ENCODE results near the gene FAM89B. TPM values are rescaled to one million over a fixed set of nuclear protein-coding genes. Genes with fewer than 3 reads are reported as not detected.

FAM89B gene
- total and polyA plus RNA-seq, 9 donors, result 1.9 to 74.0 (median 50.8) TPM

DNA sequence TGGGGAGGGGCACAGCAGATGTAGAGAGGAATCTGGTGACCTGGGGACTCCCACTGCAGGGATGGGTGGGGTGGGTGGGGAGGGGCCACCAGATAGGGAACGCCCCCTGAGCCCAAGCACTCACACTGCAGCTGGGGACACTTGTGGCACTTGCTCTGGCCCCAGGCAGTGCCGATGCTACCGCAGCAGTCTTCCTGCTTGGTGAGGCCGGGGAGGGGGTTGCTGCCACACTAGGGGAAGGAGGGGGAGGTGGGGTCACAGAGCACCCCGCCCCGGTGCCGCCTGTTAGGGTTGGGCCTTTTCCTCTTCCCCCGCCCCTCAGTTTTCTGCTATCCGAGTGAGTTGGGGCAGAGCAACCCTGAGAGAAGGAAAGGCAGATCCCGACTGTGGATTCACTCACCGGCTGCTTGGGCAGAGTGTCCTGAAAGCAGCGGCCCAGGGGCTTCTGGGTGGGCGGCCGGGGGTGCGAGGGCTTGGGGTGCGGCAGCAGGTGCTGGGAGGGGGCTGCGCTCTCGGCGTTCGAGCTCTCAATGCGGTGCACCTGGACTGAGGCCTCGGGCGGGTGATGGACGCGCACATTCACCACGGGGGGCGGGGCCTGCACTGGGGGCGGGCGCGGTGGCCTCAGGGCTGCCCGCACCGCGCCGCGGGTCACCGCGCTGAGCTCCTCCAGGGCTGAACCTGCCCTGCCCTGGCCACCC is 18.9 kb upstream of the FAM89B start:
- intact Hi-C loops (cut with DNase I), result no loop called here
- Histone ChIP-seq H3K4me1 (ENCODE audit: insufficient read depth) (peaks cover 12% of the 10 kb centered on the region), H3K9me3 (no peaks in the 10 kb centered on the region), H3K27ac (no peak overlapping the region), H3K36me3 (no peaks in the 10 kb centered on the region), H3K4me3 (no peak overlapping the region), H3K27me3 (no peaks in the 10 kb centered on the region)
- peak in 1 of 5 donors; percentile 41 for DNase-seq
- WGBS, 3 donors, result 74 to 77% (median 76%) methylated on average over 14 to 37 of the region's 37 CpGs
- TF ChIP-seq, protein P1, sequence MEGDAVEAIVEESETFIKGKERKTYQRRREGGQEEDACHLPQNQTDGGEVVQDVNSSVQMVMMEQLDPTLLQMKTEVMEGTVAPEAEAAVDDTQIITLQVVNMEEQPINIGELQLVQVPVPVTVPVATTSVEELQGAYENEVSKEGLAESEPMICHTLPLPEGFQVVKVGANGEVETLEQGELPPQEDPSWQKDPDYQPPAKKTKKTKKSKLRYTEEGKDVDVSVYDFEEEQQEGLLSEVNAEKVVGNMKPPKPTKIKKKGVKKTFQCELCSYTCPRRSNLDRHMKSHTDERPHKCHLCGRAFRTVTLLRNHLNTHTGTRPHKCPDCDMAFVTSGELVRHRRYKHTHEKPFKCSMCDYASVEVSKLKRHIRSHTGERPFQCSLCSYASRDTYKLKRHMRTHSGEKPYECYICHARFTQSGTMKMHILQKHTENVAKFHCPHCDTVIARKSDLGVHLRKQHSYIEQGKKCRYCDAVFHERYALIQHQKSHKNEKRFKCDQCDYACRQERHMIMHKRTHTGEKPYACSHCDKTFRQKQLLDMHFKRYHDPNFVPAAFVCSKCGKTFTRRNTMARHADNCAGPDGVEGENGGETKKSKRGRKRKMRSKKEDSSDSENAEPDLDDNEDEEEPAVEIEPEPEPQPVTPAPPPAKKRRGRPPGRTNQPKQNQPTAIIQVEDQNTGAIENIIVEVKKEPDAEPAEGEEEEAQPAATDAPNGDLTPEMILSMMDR (IDR thresholded peaks at IDR 0.05), result no peak
- TF ChIP-seq EP300 (IDR thresholded peaks at IDR 0.05) (no peak), POLR2A (IDR thresholded peaks at IDR 0.05) (no peak)

DNA sequence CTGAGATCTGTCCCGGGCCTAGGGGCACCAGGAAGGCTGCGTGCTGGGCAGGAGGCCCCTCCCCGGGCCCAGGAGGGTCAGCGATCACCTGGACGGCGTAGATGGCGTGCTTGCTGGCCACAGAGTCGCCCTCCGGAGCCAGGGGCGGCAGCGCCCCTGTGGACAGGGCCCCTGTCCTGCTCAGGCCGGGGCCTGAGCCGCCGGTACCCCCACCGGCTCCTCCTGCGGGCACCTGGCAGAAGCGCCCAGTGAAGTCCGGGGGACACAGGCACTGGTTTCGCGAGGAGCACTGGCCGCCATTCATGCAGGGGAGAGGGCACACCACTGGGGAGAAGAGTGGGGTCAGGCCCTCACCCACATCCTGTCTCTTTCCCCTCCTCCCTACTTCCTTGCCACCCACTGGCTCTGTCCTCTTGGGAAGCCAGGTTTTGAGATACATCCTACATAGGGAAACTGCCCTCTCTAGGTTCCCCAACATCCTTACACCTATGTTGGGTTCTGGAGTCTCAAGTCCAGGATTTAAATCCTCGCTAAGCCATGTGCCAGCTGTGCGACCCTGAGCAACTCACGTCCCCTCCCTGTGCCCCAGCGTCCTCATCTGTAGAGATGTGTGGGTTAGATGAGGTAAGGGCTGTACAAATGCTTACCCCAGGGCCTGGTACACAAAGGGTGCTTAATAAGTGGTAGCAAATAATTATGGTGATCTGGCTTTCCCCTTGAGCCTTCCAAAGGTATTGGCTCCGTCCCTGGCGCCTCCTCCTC is 18.1 kb upstream of the FAM89B start:
- Histone ChIP-seq H3K36me3 (no peaks in the 10 kb centered on the region), H3K4me1 (ENCODE audit: insufficient read depth) (peaks cover 16% of the 10 kb centered on the region), H3K9me3 (no peaks in the 10 kb centered on the region), H3K4me3 (no peak overlapping the region), H3K27me3 (no peaks in the 10 kb centered on the region), H3K27ac (no peak overlapping the region)
- TF ChIP-seq, protein P1 (IDR thresholded peaks at IDR 0.05), result no peak
- TF ChIP-seq POLR2A (IDR thresholded peaks at IDR 0.05), result no peak
- no peak for TF ChIP-seq EP300 (IDR thresholded peaks at IDR 0.05)
- WGBS, 3 donors, result 83 to 84% (median 83%) methylated on average over 17 to 27 of the region's 27 CpGs
- intact Hi-C loops (cut with DNase I), result no loop called here
- DNase-seq, result no peak

DNA sequence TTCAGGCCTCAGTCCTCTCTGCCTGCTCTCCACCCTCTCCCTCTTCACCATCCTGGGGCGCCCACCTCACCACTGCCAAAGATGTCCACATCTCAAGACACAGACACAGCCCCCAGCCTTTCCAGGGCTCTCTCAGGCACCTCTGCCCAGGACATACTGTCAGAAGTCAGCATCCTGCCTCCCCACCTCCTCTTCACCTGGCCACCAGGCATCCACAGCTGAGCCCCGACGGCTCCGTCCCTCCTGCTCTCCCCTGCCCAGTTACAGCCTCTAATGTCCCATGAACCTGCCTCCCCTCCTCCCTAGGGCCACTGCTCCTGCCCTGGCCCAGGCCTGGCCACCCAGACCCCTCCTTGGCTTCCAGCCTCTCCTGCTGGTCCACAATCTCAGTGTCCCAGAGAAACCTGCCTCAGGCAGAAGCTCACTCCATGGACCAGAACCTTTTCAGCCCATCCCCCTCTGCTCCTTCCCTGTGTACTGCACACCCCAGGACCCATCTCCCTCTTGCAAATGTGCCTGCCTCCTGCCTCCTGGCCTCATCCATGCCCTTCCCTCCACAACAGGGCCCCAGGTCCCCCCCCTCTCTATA is 17.4 kb upstream of the FAM89B start:
- Histone ChIP-seq H3K9me3 (no peaks in the 10 kb centered on the region), H3K36me3 (no peaks in the 10 kb centered on the region), H3K4me1 (ENCODE audit: insufficient read depth) (peaks cover 22% of the 10 kb centered on the region), H3K27ac (peak overlapping the region; percentile 51 to 100), H3K27me3 (no peaks in the 10 kb centered on the region), H3K4me3 (no peak overlapping the region)
- 73 to 92% (median 87%) methylated on average over 4 of the region's 4 CpGs for WGBS, 3 donors
- no peak for TF ChIP-seq EP300 (IDR thresholded peaks at IDR 0.05)
- TF ChIP-seq, protein P1 (IDR thresholded peaks at IDR 0.05), result no peak
- no peak for TF ChIP-seq POLR2A (IDR thresholded peaks at IDR 0.05)
- no peak for DNase-seq
- intact Hi-C loops (cut with DNase I), result no loop called here

DNA sequence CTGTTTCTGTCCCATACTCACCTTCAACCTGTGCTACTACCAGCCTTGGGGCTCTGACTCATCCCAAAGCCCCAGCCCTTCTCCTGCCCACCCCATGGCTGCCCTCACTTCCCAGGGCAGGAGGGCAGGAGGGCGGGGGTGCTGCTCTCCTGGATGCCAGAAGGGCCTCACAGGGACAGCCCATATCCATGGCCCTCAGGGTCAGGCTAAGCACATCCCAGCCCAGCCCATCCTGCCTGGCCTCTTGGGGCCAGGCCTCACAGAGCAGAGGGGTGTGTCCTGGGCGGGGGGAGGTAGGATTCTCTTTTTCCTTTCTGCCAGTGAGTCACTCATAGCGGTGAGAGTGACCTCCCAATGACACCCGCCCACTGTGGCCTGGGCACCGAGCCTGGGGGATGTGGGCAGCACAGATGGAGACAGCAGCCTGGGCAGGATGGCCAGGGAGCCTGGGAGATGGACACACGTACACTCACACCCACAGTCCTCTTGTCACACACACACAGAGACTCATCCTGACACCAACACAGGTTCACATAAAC is 16.6 kb upstream of the FAM89B start:
- intact Hi-C loops (cut with DNase I), result loop anchor here in 1 of 4 donors (2.0 kb wide), 1 partner anchor 13 kb away; no protein-coding TSS in a partner anchor
- Histone ChIP-seq H3K9me3 (no peaks in the 10 kb centered on the region), H3K4me1 (ENCODE audit: insufficient read depth) (peaks cover 28% of the 10 kb centered on the region), H3K27me3 (no peaks in the 10 kb centered on the region), H3K36me3 (no peaks in the 10 kb centered on the region), H3K4me3 (no peak overlapping the region), H3K27ac (peak overlapping the region; percentile 51 to 100)
- WGBS, 3 donors, result 45 to 52% (median 52%) methylated on average over 6 of the region's 6 CpGs
- DNase-seq, result peak in 2 of 5 donors; percentile 48
- TF ChIP-seq EP300 (IDR thresholded peaks at IDR 0.05) (no peak), POLR2A (IDR thresholded peaks at IDR 0.05) (no peak)
- TF ChIP-seq, protein P1 (IDR thresholded peaks at IDR 0.05), result no peak

All from ovary (tissue), 9 donors.